GM12891 (cell line): ENCODE results near the gene ERAL1.

Experiments used
- PAX5 ChIP-seq: IDR thresholded peaks from 2 replicates; pipeline ENCODE4 v1.6.1; 2011; ENCODE audit warnings: low read length, moderate library complexity, mild to moderate bottlenecking; ENCODE audit not compliant: insufficient read depth, severe bottlenecking
- POLR2A ChIP-seq: IDR thresholded peaks from 2 replicates; pipeline ENCODE4 v1.6.1; 2011; ENCODE audit warnings: low read depth, low read length, control low read depth
- POLR2AphosphoS5 ChIP-seq: IDR thresholded peaks from 2 replicates; pipeline ENCODE4 v1.6.1; 2011; ENCODE audit warnings: low read depth, low read length, control low read depth
- POU2F2 ChIP-seq: IDR thresholded peaks from 2 replicates; pipeline ENCODE4 v1.6.1; 2011; ENCODE audit warnings: low read depth, mild to moderate bottlenecking, control low read depth, low read length, moderate library complexity
- SPI1 ChIP-seq: IDR thresholded peaks from 2 replicates; pipeline ENCODE4 v1.6.1; 2011; ENCODE audit warnings: low read depth, low read length, control low read depth
- TAF1 ChIP-seq: IDR thresholded peaks from 2 replicates; pipeline ENCODE4 v1.6.1; 2011; ENCODE audit warnings: low read depth, low read length, control low read depth

DNA sequence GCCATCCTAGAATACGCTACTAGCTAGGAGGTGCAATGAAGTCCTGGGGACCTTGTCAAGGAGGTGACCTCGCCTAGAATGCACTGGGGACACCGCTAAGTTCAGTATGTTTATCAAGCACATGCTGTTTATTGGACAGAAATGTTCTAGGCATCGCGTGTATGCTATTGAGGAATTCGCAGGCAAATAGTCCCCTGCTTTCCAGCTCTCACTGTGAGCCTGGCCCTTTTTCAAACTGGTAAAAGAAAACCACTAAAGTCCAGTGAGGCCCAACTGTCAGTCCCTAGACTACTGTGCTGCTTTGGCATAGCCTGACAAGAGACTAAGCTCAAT is 11.0 kb upstream of the ERAL1 start:
- no peak for TF ChIP-seq POLR2AphosphoS5
- no peak for TF ChIP-seq TAF1
- TF ChIP-seq SPI1, result no peak
- no peak for TF ChIP-seq POLR2A
- no peak for TF ChIP-seq PAX5
- TF ChIP-seq POU2F2, result no peak
